NB4 (cell line): Measurements from ENCODE around the gene RNF6.

Source experiments
- CTCF ChIP-seq: IDR thresholded peaks from one replicate; pipeline ENCODE4 v1.5.1; 2012; ENCODE audit warnings: low read depth, low read length
- MYC ChIP-seq: IDR thresholded peaks from 2 replicates; pipeline ENCODE4 v1.6.1; 2011; ENCODE audit warnings: low read depth, low read length
- POLR2A ChIP-seq: IDR thresholded peaks from 2 replicates; pipeline ENCODE4 v1.6.1; 2011; ENCODE audit warnings: mild to moderate bottlenecking; ENCODE audit not compliant: insufficient read length; ENCODE audit errors: extremely low read depth

DNA sequence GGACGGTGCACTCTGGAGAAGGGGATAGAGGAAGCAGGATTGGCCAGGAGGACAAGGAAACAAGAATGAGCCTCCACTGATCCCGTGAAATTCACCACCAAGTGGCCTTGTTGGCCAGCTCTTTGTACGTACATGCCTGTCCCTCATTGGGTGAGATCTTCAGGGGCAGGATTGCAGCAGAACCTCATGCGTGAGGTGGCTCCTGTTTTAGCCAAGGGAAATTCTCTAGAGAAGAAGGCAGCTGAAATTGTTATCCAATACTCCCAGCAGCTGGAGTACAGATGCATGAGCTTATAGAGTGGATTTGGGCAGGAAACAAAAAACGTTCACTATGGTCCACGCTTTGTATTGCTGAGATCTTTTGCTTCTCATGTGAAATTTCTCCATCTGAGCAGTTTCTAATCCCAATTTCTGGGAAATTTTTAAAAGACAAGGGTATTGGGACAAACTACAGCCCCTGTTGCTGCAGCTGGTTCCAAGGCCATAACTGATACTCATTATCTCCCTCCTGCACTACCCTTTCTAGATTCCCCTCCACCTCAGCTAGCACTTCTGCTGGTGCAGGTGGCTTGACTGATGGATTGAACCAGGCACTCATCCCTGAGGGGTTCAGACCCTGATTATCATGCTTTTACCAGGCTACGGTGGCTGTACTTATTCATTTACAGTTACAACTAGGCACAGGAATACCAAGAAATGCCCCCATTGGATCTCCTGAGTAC lies 3.9 kb upstream of the RNF6 start:
- TF ChIP-seq CTCF = no peak
- TF ChIP-seq MYC = no peak
- TF ChIP-seq POLR2A = no peak
